ENCODE data around the gene SCEL.

Gene SCEL

DNA sequence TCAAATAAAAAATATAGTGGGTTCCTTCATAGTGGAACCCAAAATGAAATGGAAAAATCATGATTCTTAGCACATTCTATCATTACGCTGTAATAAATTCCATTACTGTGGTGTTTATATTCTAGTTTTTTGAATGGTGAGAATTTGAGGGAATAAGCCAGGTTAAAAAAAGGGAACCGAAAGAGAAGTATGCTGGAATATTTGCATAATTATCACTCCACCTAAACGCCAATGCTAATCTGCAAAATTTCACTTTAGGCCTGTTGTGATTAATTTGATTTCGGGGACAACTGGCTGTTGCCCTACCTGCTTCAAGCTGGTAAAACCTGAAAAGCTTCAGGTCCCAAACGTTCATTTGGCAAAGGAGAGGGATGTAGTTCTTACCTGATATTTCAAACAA, 32.1 kb upstream of the SCEL start:
- peaks cover 25% of the 10 kb centered on the region for H3K4me1 ChIP-seq (ENCODE audit: low read length)
- no peak overlapping the region for H2AFZ ChIP-seq (ENCODE audit: low read depth, low read length)
- H3K4me3 ChIP-seq (ENCODE audit: low read length), result no peak overlapping the region; the same call in 1 of the 2 replicates
- H3K79me2 ChIP-seq (ENCODE audit: low read length), result no peaks in the 10 kb centered on the region
- no peaks in the 10 kb centered on the region for H3K9me3 ChIP-seq (ENCODE audit: insufficient read depth, low read length)
- no peak for TF ChIP-seq EZH2phosphoT487 (IDR thresholded peaks at IDR 0.05; ENCODE audit: low read depth)
- no peak for TF ChIP-seq CTCF (IDR thresholded peaks at IDR 0.05; ENCODE audit: low read depth, low read length)
- peaks cover 67% of the 10 kb centered on the region for H3K27me3 ChIP-seq (ENCODE audit: low read depth, low read length)
- H3K36me3 ChIP-seq (replicated peaks; ENCODE audit: low read depth, low read length), result no peaks in the 10 kb centered on the region
- H3K4me2 ChIP-seq (ENCODE audit: low read length), result peak overlapping the region; percentile 39
- H3K27ac ChIP-seq (ENCODE audit: low read length), result no peak overlapping the region
- no peak overlapping the region for H3K9ac ChIP-seq (ENCODE audit: low read length)
- peaks cover 5% of the 10 kb centered on the region; the same call in 1 of the 2 replicates for H4K20me1 ChIP-seq (ENCODE audit: insufficient read depth, low read length)

DNA sequence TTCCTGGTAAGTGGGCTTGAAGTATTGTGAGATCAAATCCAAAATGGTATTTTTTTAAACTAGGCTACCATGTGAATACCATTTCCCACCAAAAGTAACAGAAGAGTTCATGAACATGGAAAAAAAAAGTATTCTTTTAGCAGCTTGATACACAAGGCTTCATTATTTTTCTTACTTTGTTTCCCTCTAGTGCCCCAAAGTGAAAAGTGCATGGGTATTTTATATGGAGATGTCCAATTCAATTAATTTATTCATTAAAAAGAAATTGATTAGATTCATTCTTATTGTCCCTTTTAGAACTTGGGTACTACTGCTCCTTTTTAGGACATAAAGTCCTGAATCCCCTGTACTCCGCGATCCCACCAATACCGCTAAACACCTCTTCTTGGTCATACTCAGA, 28.6 kb upstream of the SCEL start:
- Histone ChIP-seq H3K9me3 (ENCODE audit: insufficient read depth, low read length) (no peaks in the 10 kb centered on the region), H3K4me3 (ENCODE audit: low read length) (no peak overlapping the region), H3K9ac (ENCODE audit: low read length) (no peak overlapping the region), H2AFZ (ENCODE audit: low read depth, low read length) (no peak overlapping the region), H3K4me2 (ENCODE audit: low read length) (no peak overlapping the region), H4K20me1 (ENCODE audit: insufficient read depth, low read length) (0 out of 2 replicates have a peak, but pooled peaks cover under 1% of the 10 kb centered on the region), H3K79me2 (ENCODE audit: low read length) (no peaks in the 10 kb centered on the region), H3K36me3 (replicated peaks; ENCODE audit: low read depth, low read length) (no peaks in the 10 kb centered on the region), H3K27ac (ENCODE audit: low read length) (no peak overlapping the region), H3K4me1 (ENCODE audit: low read length) (peaks cover 30% of the 10 kb centered on the region), H3K27me3 (ENCODE audit: low read depth, low read length) (peaks cover 54% of the 10 kb centered on the region)
- TF ChIP-seq CTCF (IDR thresholded peaks at IDR 0.05; ENCODE audit: low read depth, low read length) (peak; percentile 53), EZH2phosphoT487 (IDR thresholded peaks at IDR 0.05; ENCODE audit: low read depth) (no peak)

DNA sequence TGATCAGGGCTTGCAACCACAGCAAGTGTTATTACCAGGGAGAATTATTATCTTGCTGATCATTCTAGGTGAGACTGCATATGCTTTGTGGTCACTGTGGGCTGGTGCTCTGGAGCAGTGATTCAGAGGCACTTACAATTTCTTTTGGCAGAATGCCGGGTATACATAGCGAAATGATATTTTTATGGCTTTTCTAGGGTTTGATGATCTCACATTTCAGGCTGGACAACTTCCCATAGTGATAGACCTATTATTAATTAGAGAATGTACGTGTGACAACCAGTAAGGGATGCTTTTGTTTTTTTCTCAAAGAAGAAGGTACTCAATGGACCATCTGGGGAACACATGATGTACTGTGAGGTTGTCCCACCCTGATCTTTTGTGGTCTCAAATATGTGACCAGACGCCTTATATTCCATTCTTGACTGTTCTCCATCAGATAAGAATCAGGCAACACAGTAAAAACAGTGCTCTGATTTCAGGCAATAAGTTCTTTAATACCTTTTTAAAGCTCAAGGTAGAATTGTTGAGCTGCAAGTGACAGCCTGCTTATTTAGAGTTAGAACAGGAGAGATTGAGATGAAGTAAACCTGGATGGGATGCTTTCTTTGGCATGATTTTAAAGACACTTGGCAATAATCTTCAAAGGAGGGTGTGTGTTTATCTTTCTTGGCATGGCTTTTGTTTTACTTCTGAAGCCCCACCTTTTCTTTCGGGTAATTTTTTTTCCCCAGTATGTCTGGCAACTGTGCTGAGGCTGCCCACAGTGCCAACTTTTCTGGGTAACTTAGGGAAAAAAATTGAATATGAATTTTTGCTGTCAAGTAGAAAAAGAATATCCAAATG, 27.4 kb upstream of the SCEL start:
- Histone ChIP-seq H3K4me1 (ENCODE audit: low read length) (peaks cover 25% of the 10 kb centered on the region), H3K79me2 (ENCODE audit: low read length) (no peaks in the 10 kb centered on the region), H3K27me3 (ENCODE audit: low read depth, low read length) (peaks cover 53% of the 10 kb centered on the region), H3K9ac (ENCODE audit: low read length) (no peak overlapping the region), H3K9me3 (ENCODE audit: insufficient read depth, low read length) (no peaks in the 10 kb centered on the region), H3K4me3 (ENCODE audit: low read length) (no peak overlapping the region), H4K20me1 (ENCODE audit: insufficient read depth, low read length) (no peaks in the 10 kb centered on the region), H3K27ac (ENCODE audit: low read length) (no peak overlapping the region), H3K36me3 (replicated peaks; ENCODE audit: low read depth, low read length) (no peaks in the 10 kb centered on the region), H2AFZ (ENCODE audit: low read depth, low read length) (no peak overlapping the region), H3K4me2 (ENCODE audit: low read length) (no peak overlapping the region)
- TF ChIP-seq CTCF (IDR thresholded peaks at IDR 0.05; ENCODE audit: low read depth, low read length) (no peak), EZH2phosphoT487 (IDR thresholded peaks at IDR 0.05; ENCODE audit: low read depth) (no peak)

DNA sequence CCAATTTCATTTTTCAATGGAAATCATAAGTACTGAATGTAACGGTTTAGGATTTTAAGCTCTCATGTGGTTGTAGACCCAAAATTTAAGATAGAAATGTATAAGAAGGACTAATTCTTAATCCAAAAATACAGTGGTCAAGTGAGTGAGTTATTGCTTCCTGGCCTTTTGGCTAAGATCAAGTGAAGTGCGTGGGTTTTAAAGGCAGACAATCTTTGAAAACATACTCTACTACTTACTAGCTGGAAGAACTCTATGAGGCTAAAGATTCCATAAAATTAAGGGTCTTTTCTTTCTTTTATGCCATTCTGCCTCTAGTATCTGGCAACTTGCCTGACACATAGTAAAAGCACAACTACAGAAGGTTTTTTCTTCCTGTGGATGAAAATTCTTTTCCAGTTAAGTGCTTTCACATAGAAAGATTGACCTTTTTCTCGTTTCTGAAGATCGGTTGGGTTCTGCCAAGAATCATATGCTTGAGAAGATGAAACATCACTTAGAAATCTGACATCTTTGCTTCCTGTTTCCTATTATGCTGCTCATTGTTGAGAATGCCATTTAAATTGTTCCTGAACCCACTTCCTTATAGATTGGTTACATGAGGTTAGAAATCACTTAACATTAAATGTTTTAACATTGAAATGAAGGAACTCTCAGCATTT, 26.4 kb upstream of the SCEL start:
- H3K27me3 ChIP-seq (ENCODE audit: low read depth, low read length), result peaks cover 47% of the 10 kb centered on the region
- no peak overlapping the region for H3K4me3 ChIP-seq (ENCODE audit: low read length)
- H3K9me3 ChIP-seq (ENCODE audit: insufficient read depth, low read length), result no peaks in the 10 kb centered on the region
- no peak overlapping the region for H3K9ac ChIP-seq (ENCODE audit: low read length)
- peaks cover 26% of the 10 kb centered on the region for H3K4me1 ChIP-seq (ENCODE audit: low read length)
- H3K27ac ChIP-seq (ENCODE audit: low read length), result no peak overlapping the region
- no peak overlapping the region for H2AFZ ChIP-seq (ENCODE audit: low read depth, low read length)
- H3K36me3 ChIP-seq (replicated peaks; ENCODE audit: low read depth, low read length), result no peaks in the 10 kb centered on the region
- no peak overlapping the region for H3K4me2 ChIP-seq (ENCODE audit: low read length)
- no peaks in the 10 kb centered on the region for H3K79me2 ChIP-seq (ENCODE audit: low read length)
- TF ChIP-seq CTCF (IDR thresholded peaks at IDR 0.05; ENCODE audit: low read depth, low read length) (no peak), EZH2phosphoT487 (IDR thresholded peaks at IDR 0.05; ENCODE audit: low read depth) (no peak)
- H4K20me1 ChIP-seq (ENCODE audit: insufficient read depth, low read length), result no peaks in the 10 kb centered on the region

Data from OCI-LY3 (cell line).